ENCODE data around the gene HSD11B1.

DNA sequence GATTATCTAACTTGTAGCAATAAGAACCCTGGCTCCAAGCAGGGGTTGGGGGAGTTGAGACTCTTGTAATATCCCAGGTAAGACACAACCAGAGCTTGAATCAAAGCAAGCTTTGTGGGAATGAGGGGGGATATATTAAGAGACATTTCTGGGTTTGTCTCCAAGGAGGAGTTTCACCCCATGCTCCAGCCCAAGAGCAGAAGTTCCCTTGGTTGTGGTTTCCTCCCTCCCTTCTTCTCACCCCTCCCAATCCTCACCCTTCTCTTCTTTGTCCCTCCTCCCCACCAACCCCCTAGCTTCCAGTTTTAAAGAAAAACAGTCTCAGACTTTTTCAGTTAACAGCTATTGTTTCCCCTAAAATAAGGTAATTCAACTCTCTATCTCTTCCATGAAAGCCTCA is 63.1 kb downstream of the HSD11B1 start:
- TF ChIP-seq EP300 (IDR thresholded peaks at IDR 0.05) (no peak), POLR2A (IDR thresholded peaks at IDR 0.05) (no peak), POLR2AphosphoS5 (IDR thresholded peaks at IDR 0.05) (no peak)
- TF ChIP-seq, protein P1, sequence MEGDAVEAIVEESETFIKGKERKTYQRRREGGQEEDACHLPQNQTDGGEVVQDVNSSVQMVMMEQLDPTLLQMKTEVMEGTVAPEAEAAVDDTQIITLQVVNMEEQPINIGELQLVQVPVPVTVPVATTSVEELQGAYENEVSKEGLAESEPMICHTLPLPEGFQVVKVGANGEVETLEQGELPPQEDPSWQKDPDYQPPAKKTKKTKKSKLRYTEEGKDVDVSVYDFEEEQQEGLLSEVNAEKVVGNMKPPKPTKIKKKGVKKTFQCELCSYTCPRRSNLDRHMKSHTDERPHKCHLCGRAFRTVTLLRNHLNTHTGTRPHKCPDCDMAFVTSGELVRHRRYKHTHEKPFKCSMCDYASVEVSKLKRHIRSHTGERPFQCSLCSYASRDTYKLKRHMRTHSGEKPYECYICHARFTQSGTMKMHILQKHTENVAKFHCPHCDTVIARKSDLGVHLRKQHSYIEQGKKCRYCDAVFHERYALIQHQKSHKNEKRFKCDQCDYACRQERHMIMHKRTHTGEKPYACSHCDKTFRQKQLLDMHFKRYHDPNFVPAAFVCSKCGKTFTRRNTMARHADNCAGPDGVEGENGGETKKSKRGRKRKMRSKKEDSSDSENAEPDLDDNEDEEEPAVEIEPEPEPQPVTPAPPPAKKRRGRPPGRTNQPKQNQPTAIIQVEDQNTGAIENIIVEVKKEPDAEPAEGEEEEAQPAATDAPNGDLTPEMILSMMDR (IDR thresholded peaks at IDR 0.05): no peak
